Astrocyte (in vitro differentiated cells and primary cell): ENCODE measurements around the gene ANKFY1. TPM values are rescaled to one million over a fixed set of nuclear protein-coding genes. Genes with fewer than 3 reads are reported as not detected.
A peak's percentile ranks its signal among the peaks of the same experiment; 100 is the strongest.

ENCODE experiments used
- DNase-seq: peaks from one replicate; pipeline ENCODE4 v3.0.0-alpha.2; 2010; ENCODE audit warnings: low read depth
- FAIRE-seq: peaks from 2 replicates; lab custom pipeline; 2011; peaks lifted over from hg19 to GRCh38; lab: Jason Lieb, UNC
- H2AFZ ChIP-seq: 2 replicates; pipeline ENCODE4 v1.6.0; 2012; ENCODE audit warnings: low read depth, low read length, inconsistent platforms
- H3K27ac ChIP-seq: 2 replicates; pipeline ENCODE4 v1.5.1; 2011; ENCODE audit warnings: low read depth, low read length, inconsistent platforms
- H3K27me3 ChIP-seq: 2 replicates; pipeline ENCODE4 v1.6.0; 2011; ENCODE audit warnings: low read length, inconsistent platforms; ENCODE audit not compliant: insufficient read depth
- H3K36me3 ChIP-seq: 2 replicates; pipeline ENCODE4 v1.5.1; 2011; ENCODE audit warnings: low read length, inconsistent platforms; ENCODE audit not compliant: insufficient read depth
- H3K4me1 ChIP-seq: 2 replicates; pipeline ENCODE4 v1.5.1; 2011; ENCODE audit warnings: low read length, inconsistent platforms; ENCODE audit not compliant: insufficient read depth
- H3K4me2 ChIP-seq: 2 replicates; pipeline ENCODE4 v1.6.0; 2012; ENCODE audit warnings: low read length, inconsistent platforms
- H3K4me3 ChIP-seq: 2 replicates; pipeline ENCODE4 v1.5.1; 2011; ENCODE audit warnings: low read depth, mild to moderate bottlenecking, low read length, inconsistent platforms; ENCODE audit not compliant: insufficient read depth
- H3K79me2 ChIP-seq: 2 replicates; pipeline ENCODE4 v1.6.0; 2012; ENCODE audit warnings: mild to moderate bottlenecking, low read length, inconsistent platforms; ENCODE audit not compliant: insufficient read depth
- H3K9ac ChIP-seq: 2 replicates; pipeline ENCODE4 v1.6.0; 2012; ENCODE audit warnings: mild to moderate bottlenecking, low read length, inconsistent platforms
- H3K9me3 ChIP-seq: 2 replicates; pipeline ENCODE4 v1.5.1; 2012; ENCODE audit warnings: low read depth, mild to moderate bottlenecking, low read length, inconsistent platforms; ENCODE audit not compliant: insufficient read depth
- H4K20me1 ChIP-seq: 2 replicates; pipeline ENCODE4 v1.6.0; 2012; ENCODE audit warnings: low read length, inconsistent platforms; ENCODE audit not compliant: insufficient read depth
- H3K27ac Mint-ChIP-seq: one replicate; pipeline ENCODE4 v1.8.0; 2021; ENCODE audit warnings: mild to moderate bottlenecking, mixed read lengths; ENCODE audit not compliant: unreplicated experiment
- H3K27me3 Mint-ChIP-seq: one replicate; pipeline ENCODE4 v1.8.0; 2021; ENCODE audit warnings: low read depth, mixed read lengths; ENCODE audit not compliant: unreplicated experiment
- H3K36me3 Mint-ChIP-seq: one replicate; pipeline ENCODE4 v1.8.0; 2021; ENCODE audit warnings: low read depth, mixed read lengths; ENCODE audit not compliant: unreplicated experiment
- H3K4me1 Mint-ChIP-seq: one replicate; pipeline ENCODE4 v1.8.0; 2021; ENCODE audit warnings: low read depth, mixed read lengths; ENCODE audit not compliant: unreplicated experiment
- H3K4me3 Mint-ChIP-seq: one replicate; pipeline ENCODE4 v1.8.0; 2021; ENCODE audit warnings: mild to moderate bottlenecking, moderate library complexity, mixed read lengths; ENCODE audit not compliant: unreplicated experiment
- H3K9me3 Mint-ChIP-seq: one replicate; pipeline ENCODE4 v1.8.0; 2021; ENCODE audit warnings: mild to moderate bottlenecking, mixed read lengths; ENCODE audit not compliant: unreplicated experiment
- CTCF ChIP-seq: IDR thresholded peaks from 2 replicates; pipeline ENCODE4 v1.5.1; 2011; ENCODE audit warnings: low read depth, mild to moderate bottlenecking, inconsistent platforms, low read length, moderate library complexity; ENCODE audit not compliant: insufficient read depth
- EZH2 ChIP-seq: IDR thresholded peaks from 2 replicates; pipeline ENCODE4 v1.6.1; 2012; ENCODE audit warnings: mild to moderate bottlenecking, low read length, inconsistent platforms; ENCODE audit not compliant: insufficient read depth
- total RNA-seq: library from RNA; stranded (reverse); gene quantifications from 2 replicates; pipeline ENCODE4 v1.2.1, GENCODE V29; 2021

ANKFY1 gene
- total RNA-seq, 1 donor from 2014 or later, result 52.0 TPM

- Mint-ChIP-seq H3K36me3 (peaks cover 37% of the 10 kb centered on the region), H3K4me1 (peaks cover 13% of the 10 kb centered on the region), H3K4me3 (no peak overlapping the region), H3K9me3 (no peaks in the 10 kb centered on the region), H3K27me3 (no peaks in the 10 kb centered on the region), H3K27ac (peak overlapping the region; percentile 41)
- H3K4me1 ChIP-seq, result peaks cover 20% of the 10 kb centered on the region
- no peaks in the 10 kb centered on the region for H3K27me3 ChIP-seq
- H3K9me3 ChIP-seq, result no peaks in the 10 kb centered on the region
- H3K36me3 ChIP-seq, result peaks cover 20% of the 10 kb centered on the region
- H3K27ac ChIP-seq, result no peak overlapping the region
- no peak for DNase-seq
- FAIRE-seq, result no peak
- no peak overlapping the region for H3K4me3 ChIP-seq
- TF ChIP-seq EZH2 (no peak), CTCF (no peak)
- H3K9ac ChIP-seq, result no peak overlapping the region
- H3K4me2 ChIP-seq, result no peak overlapping the region
- H4K20me1 ChIP-seq, result peaks cover 67% of the 10 kb centered on the region
- H2AFZ ChIP-seq, result no peak overlapping the region
- H3K79me2 ChIP-seq, result peaks cover 7% of the 10 kb centered on the region
These were observed 55.5 kb downstream of the ANKFY1 start for GRCh38 chr17:4208238-4208637.

GRCh38 chr17:4206962-4207361 is 56.8 kb downstream of the ANKFY1 start:
- TF ChIP-seq CTCF, result no peak
- Histone ChIP-seq H3K36me3 (peaks cover 20% of the 10 kb centered on the region), H2AFZ (no peak overlapping the region), H3K27ac (no peak overlapping the region), H3K9ac (no peak overlapping the region), H3K4me1 (peaks cover 20% of the 10 kb centered on the region), H3K4me3 (no peak overlapping the region), H4K20me1 (peaks cover 62% of the 10 kb centered on the region), H3K9me3 (no peaks in the 10 kb centered on the region), H3K4me2 (no peak overlapping the region), H3K79me2 (peaks cover 7% of the 10 kb centered on the region), H3K27me3 (no peaks in the 10 kb centered on the region)
- DNase-seq (peak; percentile 29), FAIRE-seq (no peak)
- Mint-ChIP-seq H3K4me1 (peaks cover 13% of the 10 kb centered on the region), H3K9me3 (no peaks in the 10 kb centered on the region), H3K27ac (no peak overlapping the region), H3K27me3 (no peaks in the 10 kb centered on the region), H3K36me3 (peaks cover 37% of the 10 kb centered on the region), H3K4me3 (no peak overlapping the region)

GRCh38 chr17:4205917-4206316 is 57.9 kb downstream of the ANKFY1 start:
- Mint-ChIP-seq H3K27ac (no peak overlapping the region), H3K4me3 (no peak overlapping the region), H3K27me3 (no peaks in the 10 kb centered on the region), H3K9me3 (no peaks in the 10 kb centered on the region), H3K36me3 (peaks cover 41% of the 10 kb centered on the region), H3K4me1 (peaks cover 15% of the 10 kb centered on the region)
- Histone ChIP-seq H3K9ac (no peak overlapping the region), H3K27me3 (no peaks in the 10 kb centered on the region), H3K36me3 (peaks cover 20% of the 10 kb centered on the region), H2AFZ (no peak overlapping the region), H3K4me3 (no peak overlapping the region), H3K27ac (no peak overlapping the region), H4K20me1 (peaks cover 62% of the 10 kb centered on the region), H3K4me2 (no peak overlapping the region), H3K4me1 (peaks cover 20% of the 10 kb centered on the region), H3K79me2 (no peaks in the 10 kb centered on the region), H3K9me3 (no peaks in the 10 kb centered on the region)
- FAIRE-seq, result no peak
- no peak for DNase-seq
- no peak for TF ChIP-seq CTCF
- no peak for TF ChIP-seq EZH2
